Trophoblast cell (in vitro differentiated cells and primary cell): ENCODE results near the gene GRB14. TPM values are rescaled to one million over a fixed set of nuclear protein-coding genes. Genes with fewer than 3 reads are reported as not detected.

Experiments
- DNase-seq, 2 donors: peaks; one replicate each; pipeline ENCODE4 v3.0.0-alpha.2; 2016
- H2AFZ ChIP-seq: 2 replicates; pipeline ENCODE4 v1.6.1; 2013; ENCODE audit warnings: low read length, moderate library complexity, mild to moderate bottlenecking; ENCODE audit not compliant: insufficient read depth, poor library complexity
- H2AK5ac ChIP-seq: 2 replicates; pipeline ENCODE4 v1.6.1; 2013; ENCODE audit warnings: mild to moderate bottlenecking, low read length
- H2BK120ac ChIP-seq: 2 replicates; pipeline ENCODE4 v1.6.1; 2013; ENCODE audit warnings: low read length, mild to moderate bottlenecking, moderate library complexity; ENCODE audit not compliant: insufficient read depth, poor library complexity
- H2BK12ac ChIP-seq: 2 replicates; pipeline ENCODE4 v1.6.1; 2013; ENCODE audit warnings: mild to moderate bottlenecking, low read length, moderate library complexity
- H2BK5ac ChIP-seq: 2 replicates; pipeline ENCODE4 v1.6.1; 2013; ENCODE audit warnings: low read length, low read depth, moderate library complexity, mild to moderate bottlenecking; ENCODE audit not compliant: poor library complexity
- H3K14ac ChIP-seq: 2 replicates; pipeline ENCODE4 v1.6.1; 2013; ENCODE audit warnings: mild to moderate bottlenecking, low read length
- H3K18ac ChIP-seq: 2 replicates; pipeline ENCODE4 v1.6.1; 2013; ENCODE audit warnings: mild to moderate bottlenecking, low read length
- H3K23ac ChIP-seq: 2 replicates; pipeline ENCODE4 v1.6.1; 2013; ENCODE audit warnings: low read length
- H3K27ac ChIP-seq: 2 replicates; pipeline ENCODE4 v1.5.1; 2013; ENCODE audit warnings: low read depth, mild to moderate bottlenecking, inconsistent platforms, low read length, moderate library complexity
- H3K27me3 ChIP-seq: 2 replicates; pipeline ENCODE4 v1.6.1; 2013; ENCODE audit warnings: inconsistent platforms, mild to moderate bottlenecking, low read length, moderate library complexity; ENCODE audit not compliant: insufficient read depth
- H3K36me3 ChIP-seq, 2 experiments: 1 replicate in 1 of 2; 2 replicates in 1 of 2; pipeline ENCODE4 v1.6.1; 2013; ENCODE audit warnings: low read length in 2 of 2, mild to moderate bottlenecking in 2 of 2, moderate library complexity in 1 of 2; ENCODE audit not compliant: insufficient read depth in 2 of 2, control insufficient read depth in 1 of 2
- H3K4ac ChIP-seq: 2 replicates; pipeline ENCODE4 v1.6.1; 2013; ENCODE audit warnings: low read depth, mild to moderate bottlenecking, low read length, moderate library complexity
- H3K4me1 ChIP-seq, 2 experiments: 1 replicate in 1 of 2; 2 replicates in 1 of 2; pipeline ENCODE4 v1.6.1; 2013; ENCODE audit warnings: low read length in 2 of 2, mild to moderate bottlenecking in 2 of 2, moderate library complexity in 1 of 2; ENCODE audit not compliant: insufficient read depth in 2 of 2, control insufficient read depth in 1 of 2
- H3K4me2 ChIP-seq: 2 replicates; pipeline ENCODE4 v1.6.1; 2013; ENCODE audit warnings: inconsistent platforms, mild to moderate bottlenecking, low read length, moderate library complexity
- H3K4me3 ChIP-seq: 2 replicates; pipeline ENCODE4 v1.5.1; 2013; ENCODE audit warnings: mild to moderate bottlenecking, low read depth, low read length, inconsistent platforms
- H3K79me1 ChIP-seq: one replicate; pipeline ENCODE4 v1.6.1; 2013; ENCODE audit warnings: low read length
- H3K79me2 ChIP-seq: 2 replicates; pipeline ENCODE4 v1.6.1; 2013; ENCODE audit warnings: low read length, mild to moderate bottlenecking; ENCODE audit not compliant: control insufficient read depth, insufficient read depth, poor library complexity
- H3K9ac ChIP-seq: 2 replicates; pipeline ENCODE4 v1.6.1; 2013; ENCODE audit warnings: mild to moderate bottlenecking, low read length
- H3K9me3 ChIP-seq: 2 replicates; pipeline ENCODE4 v1.6.1; 2013; ENCODE audit warnings: low read depth, mild to moderate bottlenecking, control low read depth, inconsistent platforms, low read length; ENCODE audit not compliant: insufficient read depth
- H4K12ac ChIP-seq: 2 replicates; pipeline ENCODE4 v1.6.1; 2013; ENCODE audit warnings: low read depth, mild to moderate bottlenecking, low read length, moderate library complexity
- H4K8ac ChIP-seq: 2 replicates; pipeline ENCODE4 v1.6.1; 2013; ENCODE audit warnings: low read depth, mild to moderate bottlenecking, low read length, moderate library complexity
- H4K91ac ChIP-seq: one replicate; pipeline ENCODE4 v1.6.1; 2013; ENCODE audit warnings: low read depth, mild to moderate bottlenecking, low read length, moderate library complexity
- WGBS: extraction: QIAGEN DNeasy Blood & Tissue Kit; methylation state at CpG from one replicate; pipeline ENCODE4 v1.1.7; 2013; ENCODE audit warnings: missing lambda C conversion rate; ENCODE audit not compliant: insufficient read length, insufficient coverage; ENCODE audit errors: extremely low coverage; 5-methylcytosine and 5-hydroxymethylcytosine counted together
- polyA plus RNA-seq: library from polyadenylated mRNA; stranded (reverse); fragments of 200-250 nt; gene quantifications from 2 replicates; pipeline ENCODE4 v1.2.3, GENCODE V29; 2013

The GRB14 gene
- polyA plus RNA-seq: 13.8 and 17.3 TPM in 2 replicates

DNA sequence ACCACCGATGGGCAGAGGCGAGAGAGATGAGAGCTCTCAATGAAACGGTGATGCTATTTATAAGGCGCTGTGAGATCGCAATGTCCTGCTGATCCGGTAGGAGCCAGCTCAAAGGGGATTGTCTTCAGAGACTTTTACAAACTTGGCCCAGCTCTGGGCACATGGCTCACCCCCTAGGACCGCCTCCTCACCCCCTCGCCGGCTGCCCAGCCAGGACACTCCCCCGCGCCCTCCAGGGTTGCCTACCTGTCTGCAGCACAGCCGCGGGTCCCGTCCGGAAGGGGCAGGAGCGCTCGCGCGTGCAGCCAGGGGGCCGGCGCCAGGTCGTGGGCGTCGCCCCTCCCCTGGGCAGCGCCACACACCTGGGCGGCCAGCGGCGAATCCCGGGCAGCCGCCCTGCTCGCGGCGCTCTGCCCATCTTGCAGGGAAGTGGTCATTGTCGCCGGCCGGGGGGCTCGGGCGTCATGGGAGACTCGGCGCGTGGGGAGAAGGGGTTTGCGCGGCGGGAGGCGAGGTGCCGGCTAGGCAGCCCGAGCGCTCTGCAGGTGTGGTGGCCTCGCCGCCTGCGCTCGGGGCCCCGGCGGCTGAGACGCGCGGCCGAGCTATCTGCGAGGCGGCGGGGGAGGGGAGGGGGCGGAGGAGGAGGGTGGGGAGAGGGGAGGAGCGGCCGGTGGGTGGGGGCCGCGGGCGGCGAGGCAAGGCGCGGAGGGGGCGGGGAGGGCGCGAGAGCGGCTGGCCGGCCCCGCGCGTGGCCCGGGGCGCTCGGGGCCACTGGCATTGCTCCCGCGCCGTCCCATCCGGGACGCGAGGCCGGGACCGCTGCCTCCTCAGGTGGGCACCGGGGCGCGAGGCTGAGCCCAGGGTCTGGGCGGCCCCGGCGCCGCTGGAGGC is at the start of gene GRB14:
GRB14 (minus strand) TSS at position 610 of the 891 bp plus-strand sequence; CDS start at position 437, 173 bp downstream.
- Histone ChIP-seq H2BK5ac (peak within 1 kb of the TSS; percentile 55), H3K14ac (peak within 1 kb of the TSS; percentile 77), H2AK5ac (no peak within 1 kb of the TSS), H2BK120ac (peak within 1 kb of the TSS; percentile 21), H3K9me3 (no peaks in the 10 kb centered on the region), H4K91ac (peak within 1 kb of the TSS; percentile 86), H3K27ac (peak within 1 kb of the TSS; percentile 30), H4K12ac (peak within 1 kb of the TSS; percentile 50), H2AFZ (peak within 1 kb of the TSS; percentile 82), H3K27me3 (no peaks in the 10 kb centered on the region), H3K79me2 (peaks cover 2% of the 10 kb centered on the region), H4K8ac (peak within 1 kb of the TSS; percentile 62), H3K9ac (peak within 1 kb of the TSS; percentile 19), H3K79me1 (peaks cover 6% of the 10 kb centered on the region), H2BK12ac (peak within 1 kb of the TSS; percentile 68), H3K4me3 (peak within 1 kb of the TSS; percentile 89), H3K4ac (peak within 1 kb of the TSS; percentile 17), H3K23ac (no peak within 1 kb of the TSS), H3K4me2 (peak within 1 kb of the TSS; percentile 70), H3K36me3 (no peaks in the 10 kb centered on the region), H3K4me1 (peaks cover 0 to 2% of the 10 kb centered on the region in 2 experiments), H3K18ac (peak within 1 kb of the TSS; percentile 80)
- whole genome bisulfite sequencing: no CpG with 5 or more reads among the region's 96 CpGs
- peak; percentile 18 to 49 for DNase-seq

DNA sequence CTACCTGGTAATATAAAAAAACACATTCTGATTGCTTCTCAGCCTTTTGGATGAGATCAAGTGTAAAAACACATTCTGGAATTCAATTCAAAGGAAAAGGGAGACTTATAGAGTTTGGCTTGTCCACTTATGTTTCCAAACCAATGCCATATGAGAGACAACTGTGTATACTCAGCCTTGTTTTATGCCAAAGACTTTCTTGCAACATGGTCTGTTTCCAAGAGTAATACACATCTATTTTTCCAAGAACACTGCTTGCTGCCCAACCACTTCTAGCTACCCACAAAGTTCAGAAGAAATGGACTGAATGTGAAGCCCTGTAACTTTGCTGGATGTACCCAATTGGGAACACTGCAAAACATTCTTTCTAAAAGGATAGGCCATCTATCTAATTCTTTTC is 48.0 kb upstream of the GRB14 start:
- H3K18ac ChIP-seq: no peak overlapping the region
- no peak overlapping the region for H2BK120ac ChIP-seq
- no peaks in the 10 kb centered on the region for H3K79me1 ChIP-seq
- peaks cover 0 to 3% of the 10 kb centered on the region in 2 experiments for H3K36me3 ChIP-seq
- H3K79me2 ChIP-seq: no peaks in the 10 kb centered on the region
- no peak overlapping the region for H4K91ac ChIP-seq
- DNase-seq: no peak
- no peaks in the 10 kb centered on the region for H3K9me3 ChIP-seq
- H2BK5ac ChIP-seq: no peak overlapping the region
- H2BK12ac ChIP-seq: no peak overlapping the region
- no peak overlapping the region for H3K4ac ChIP-seq
- H3K23ac ChIP-seq: no peak overlapping the region
- no peaks in the 10 kb centered on the region for H3K27me3 ChIP-seq
- no peak overlapping the region for H3K4me2 ChIP-seq
- H3K14ac ChIP-seq: no peak overlapping the region
- no peak overlapping the region for H3K27ac ChIP-seq
- H4K8ac ChIP-seq: no peak overlapping the region
- H3K9ac ChIP-seq: no peak overlapping the region
- H2AFZ ChIP-seq: no peak overlapping the region
- H2AK5ac ChIP-seq: no peak overlapping the region
- H4K12ac ChIP-seq: no peak overlapping the region
- H3K4me1 ChIP-seq: no peaks in the 10 kb centered on the region
- no peak overlapping the region for H3K4me3 ChIP-seq

GRCh38 chr2:164667566-164667965 is 46.3 kb upstream of the GRB14 start:
- no peak overlapping the region for H3K9ac ChIP-seq
- no CpG with 5 or more reads among the region's 2 CpGs for WGBS
- H3K27me3 ChIP-seq: no peaks in the 10 kb centered on the region
- H3K79me2 ChIP-seq: no peaks in the 10 kb centered on the region
- no peaks in the 10 kb centered on the region for H3K79me1 ChIP-seq
- no peak overlapping the region for H3K4me3 ChIP-seq
- H3K9me3 ChIP-seq: no peaks in the 10 kb centered on the region
- no peaks in the 10 kb centered on the region for H3K4me1 ChIP-seq
- H3K36me3 ChIP-seq: no peaks in the 10 kb centered on the region
- no peak overlapping the region for H2AK5ac ChIP-seq
- DNase-seq: no peak
- no peak overlapping the region for H3K4ac ChIP-seq
- H3K4me2 ChIP-seq: no peak overlapping the region
- no peak overlapping the region for H4K91ac ChIP-seq
- H3K14ac ChIP-seq: no peak overlapping the region
- no peak overlapping the region for H2BK5ac ChIP-seq
- H2AFZ ChIP-seq: no peak overlapping the region
- H3K18ac ChIP-seq: no peak overlapping the region
- no peak overlapping the region for H2BK12ac ChIP-seq
- H4K12ac ChIP-seq: no peak overlapping the region
- H2BK120ac ChIP-seq: no peak overlapping the region
- no peak overlapping the region for H3K27ac ChIP-seq
- H3K23ac ChIP-seq: no peak overlapping the region
- H4K8ac ChIP-seq: no peak overlapping the region

DNA sequence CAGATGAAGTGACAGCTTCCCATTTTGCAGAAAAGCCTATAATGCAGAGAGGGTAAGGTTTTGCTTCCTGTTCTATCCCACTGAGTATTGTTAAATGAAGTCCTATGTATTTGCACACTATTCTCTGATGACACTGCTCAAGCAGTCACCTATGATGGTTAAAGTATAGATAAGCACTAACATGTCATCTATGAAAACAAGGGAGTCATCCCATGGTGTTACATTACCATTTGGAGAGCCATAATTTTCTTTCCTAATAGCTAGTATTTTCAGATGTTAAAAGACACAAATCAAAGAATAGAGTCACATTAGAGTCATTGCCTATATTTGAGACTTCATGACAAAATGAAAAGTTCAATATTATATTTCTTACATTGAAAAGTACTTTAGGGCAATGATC is 42.8 kb upstream of the GRB14 start:
- no peak for DNase-seq
- no peak overlapping the region for H3K23ac ChIP-seq
- no peaks in the 10 kb centered on the region for H3K36me3 ChIP-seq
- H4K12ac ChIP-seq: no peak overlapping the region
- H4K8ac ChIP-seq: no peak overlapping the region
- H3K9me3 ChIP-seq: no peaks in the 10 kb centered on the region
- H3K27ac ChIP-seq: no peak overlapping the region
- H3K27me3 ChIP-seq: no peaks in the 10 kb centered on the region
- H3K4me3 ChIP-seq: no peak overlapping the region
- H3K9ac ChIP-seq: no peak overlapping the region
- H3K79me2 ChIP-seq: no peaks in the 10 kb centered on the region
- no peak overlapping the region for H2BK12ac ChIP-seq
- H3K79me1 ChIP-seq: no peaks in the 10 kb centered on the region
- H3K18ac ChIP-seq: no peak overlapping the region
- H2BK120ac ChIP-seq: no peak overlapping the region
- no peak overlapping the region for H2AK5ac ChIP-seq
- no peak overlapping the region for H2AFZ ChIP-seq
- no peak overlapping the region for H2BK5ac ChIP-seq
- H3K14ac ChIP-seq: no peak overlapping the region
- no peaks in the 10 kb centered on the region for H3K4me1 ChIP-seq
- H4K91ac ChIP-seq: no peak overlapping the region
- H3K4me2 ChIP-seq: no peak overlapping the region
- H3K4ac ChIP-seq: no peak overlapping the region
